ENCODE data around the gene PTN.

The PTN gene, protein sequence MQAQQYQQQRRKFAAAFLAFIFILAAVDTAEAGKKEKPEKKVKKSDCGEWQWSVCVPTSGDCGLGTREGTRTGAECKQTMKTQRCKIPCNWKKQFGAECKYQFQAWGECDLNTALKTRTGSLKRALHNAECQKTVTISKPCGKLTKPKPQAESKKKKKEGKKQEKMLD

DNA sequence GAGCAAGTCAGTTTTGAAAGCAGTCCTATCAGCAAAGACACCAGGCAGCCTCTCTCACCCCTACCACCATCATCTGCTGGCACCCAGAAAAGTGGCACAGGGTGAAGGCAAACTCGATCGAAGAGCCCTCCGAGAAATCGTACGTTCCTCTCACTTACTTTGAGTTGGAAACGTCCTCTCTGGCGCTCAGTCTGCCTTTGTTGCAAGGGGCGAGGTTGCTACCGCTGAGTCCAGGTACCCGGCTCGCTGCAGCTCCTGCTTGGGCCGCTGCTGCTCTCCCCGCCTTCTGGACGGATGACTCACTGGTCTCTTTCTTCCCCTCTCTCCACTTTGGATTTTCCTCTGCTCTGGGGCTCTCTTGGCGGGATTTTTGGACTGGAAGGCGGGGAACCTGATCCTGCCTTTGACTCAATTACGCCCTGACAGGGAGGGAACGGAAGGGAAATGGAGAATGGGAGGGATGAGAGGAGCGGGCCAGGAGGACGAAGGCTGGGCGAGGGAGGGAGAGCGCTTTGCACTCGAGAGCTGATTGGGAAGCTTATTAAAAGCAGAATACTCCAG, at the start of gene PTN:
PTN (minus strand) TSS at position 453 of the 561 bp plus-strand sequence. CDS start 88,760 bp downstream, outside the sequence.
- DNase-seq (ENCODE audit: low read depth in 2 of 2), result no peak

DNA sequence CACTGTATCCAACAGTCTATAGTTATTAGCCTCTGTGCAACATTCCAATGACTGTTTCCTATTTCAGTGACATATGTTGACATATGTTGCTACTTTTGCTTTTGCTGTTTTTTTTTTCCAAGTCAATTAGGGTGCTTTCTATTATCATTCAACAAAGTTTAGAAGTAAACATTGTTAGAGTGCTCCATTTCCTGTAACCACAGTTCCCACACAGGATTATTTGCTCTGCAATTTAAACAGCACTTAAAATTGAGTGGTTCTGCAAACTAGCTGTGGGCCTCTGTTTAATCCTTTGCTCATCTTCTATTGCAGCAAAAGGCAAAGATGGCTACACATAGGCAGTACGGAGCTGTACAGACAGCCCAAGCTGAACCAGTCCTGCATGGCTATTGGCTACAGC, 46.5 kb upstream of the PTN start:
- DNase-seq (ENCODE audit: low read depth in 2 of 2), result no peak

DNA sequence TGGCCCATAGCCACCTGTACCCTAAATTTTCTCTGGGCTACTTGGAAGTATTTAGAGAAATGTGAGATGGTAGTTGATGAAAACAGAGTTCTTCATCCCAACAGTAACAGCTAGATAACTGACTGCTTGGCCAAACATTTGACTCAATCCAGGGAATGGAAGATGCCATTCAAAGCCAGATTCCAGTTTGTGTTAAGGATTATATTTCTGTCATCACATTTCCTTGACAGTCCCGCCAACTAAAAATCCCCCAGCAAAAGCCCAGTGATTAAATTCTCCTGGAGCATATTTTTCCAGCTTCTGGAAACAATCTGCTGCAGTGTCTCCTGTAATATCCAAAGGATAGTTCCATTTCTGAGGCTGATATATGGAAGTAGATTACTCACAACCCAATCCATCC, 45.4 kb upstream of the PTN start:
- no peak for DNase-seq (ENCODE audit: low read depth in 2 of 2)

DNA sequence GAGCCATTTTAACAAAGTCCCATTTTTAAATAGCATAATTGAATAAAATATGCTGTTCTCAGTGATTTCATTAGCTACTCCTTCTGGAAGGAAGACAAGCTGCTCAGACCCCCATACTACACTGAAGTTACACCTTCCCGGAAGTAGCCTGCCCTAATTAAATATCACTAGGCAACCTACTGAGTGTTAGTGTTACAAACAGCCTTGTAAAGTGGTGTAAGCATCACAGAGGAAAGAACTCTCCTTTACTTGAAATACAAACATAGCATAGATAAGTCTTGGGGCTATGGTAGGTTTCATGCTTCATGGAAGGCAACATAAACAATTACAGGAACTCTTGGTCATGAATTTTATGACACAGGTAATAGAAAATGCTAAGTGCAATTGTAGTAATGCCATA, 43.4 kb upstream of the PTN start:
- no peak for DNase-seq (ENCODE audit: low read depth in 2 of 2)

DNA sequence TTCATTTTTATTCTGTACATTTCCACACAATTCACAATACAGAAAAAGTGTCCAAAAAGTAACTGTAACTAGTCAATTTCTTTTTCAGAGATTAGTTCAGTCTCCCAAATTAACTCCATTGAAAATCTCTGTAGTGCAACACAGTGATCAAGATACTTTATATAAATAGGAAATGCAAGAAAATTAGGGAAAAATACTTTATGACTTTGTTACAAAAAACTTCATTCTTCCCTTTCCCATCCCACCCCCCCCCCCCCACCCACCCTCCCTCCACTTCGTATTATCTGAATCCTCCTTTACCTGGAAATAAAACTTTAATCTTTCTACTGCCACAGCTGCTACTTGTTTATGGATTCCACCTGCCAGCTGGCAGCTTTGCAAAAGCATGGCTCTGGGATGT, 37.5 kb upstream of the PTN start:
- DNase-seq (ENCODE audit: low read depth in 2 of 2), result no peak

DNA sequence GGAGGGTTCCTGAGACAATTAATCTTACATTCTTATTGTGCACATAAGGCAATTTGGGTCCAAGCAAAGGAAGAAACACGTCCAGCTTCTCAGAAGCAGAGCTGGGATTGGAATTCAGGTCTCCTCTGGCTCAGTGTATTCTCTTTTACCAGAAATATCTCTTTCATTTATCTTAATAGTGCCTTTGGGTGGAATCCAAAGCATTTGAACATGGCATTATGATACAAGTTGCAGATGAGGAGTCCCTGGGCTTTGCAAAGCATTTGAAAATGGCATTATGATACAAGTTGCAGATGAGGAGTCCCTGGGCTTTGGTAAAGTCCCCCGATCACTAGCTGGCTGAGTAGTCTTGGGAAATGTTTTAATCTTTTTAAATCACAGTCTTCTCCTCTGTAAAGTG, 30.0 kb upstream of the PTN start:
- no peak for DNase-seq (ENCODE audit: low read depth in 2 of 2)

DNA sequence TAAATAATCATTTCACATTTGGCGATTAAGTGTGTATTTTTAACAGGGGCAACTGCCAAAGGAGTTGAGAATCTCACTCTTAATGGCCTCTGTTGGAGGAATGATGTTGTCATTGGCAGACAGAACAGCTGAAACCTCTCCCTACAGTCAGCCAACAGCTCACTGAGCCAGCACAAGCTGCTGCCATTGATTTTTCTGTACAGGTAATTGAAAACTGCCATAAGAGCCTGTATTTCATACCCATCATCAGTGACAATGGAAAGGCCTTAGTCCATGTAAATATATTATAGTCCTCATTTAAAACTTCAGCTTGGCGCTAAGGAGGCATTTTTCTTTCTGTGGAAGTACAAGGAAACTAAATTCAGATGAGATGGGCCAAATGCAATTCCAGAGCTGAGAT, 28.1 kb upstream of the PTN start:
- no peak for DNase-seq (ENCODE audit: low read depth in 2 of 2)

DNA sequence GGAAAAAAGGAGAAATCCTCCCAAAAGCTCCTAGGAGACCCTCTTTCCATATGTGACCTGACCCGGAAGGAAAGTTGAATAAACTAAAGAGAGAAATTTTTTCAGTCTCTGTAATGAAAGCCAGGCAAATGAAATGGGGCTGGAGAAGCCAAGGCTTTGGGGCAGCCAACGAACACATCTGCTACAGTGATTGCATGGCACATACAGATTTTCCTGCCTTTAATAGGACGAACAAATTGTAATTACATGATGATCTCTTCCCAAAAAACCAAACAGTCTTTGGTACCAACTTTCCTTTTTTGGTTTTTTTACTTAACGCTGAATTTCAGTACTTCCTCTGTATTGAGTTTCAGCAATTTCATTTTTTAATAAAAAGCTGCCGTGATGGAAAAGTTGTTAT, 23.5 kb upstream of the PTN start:
- no peak for DNase-seq (ENCODE audit: low read depth in 2 of 2)

DNA sequence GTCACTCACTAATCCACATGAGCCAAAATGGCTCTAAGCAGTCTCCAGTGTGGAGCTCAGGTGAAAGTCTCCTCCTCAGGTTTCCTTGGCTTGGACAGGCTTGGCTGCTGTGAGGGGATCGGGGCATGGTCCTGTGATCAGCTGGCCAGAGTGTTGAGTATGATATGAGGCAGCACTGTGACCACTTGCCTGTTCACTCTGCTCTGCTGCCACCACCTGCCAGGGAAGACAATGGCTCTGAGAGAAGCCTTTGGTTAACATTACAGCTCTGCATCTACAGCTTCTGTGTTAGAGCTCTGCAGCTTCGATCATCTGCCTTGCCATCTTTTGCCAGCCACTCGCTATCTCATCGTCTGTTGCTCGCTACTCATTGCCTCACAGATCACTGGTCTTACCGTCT, 20.1 kb upstream of the PTN start:
- DNase-seq (ENCODE audit: low read depth in 2 of 2), result no peak

DNA sequence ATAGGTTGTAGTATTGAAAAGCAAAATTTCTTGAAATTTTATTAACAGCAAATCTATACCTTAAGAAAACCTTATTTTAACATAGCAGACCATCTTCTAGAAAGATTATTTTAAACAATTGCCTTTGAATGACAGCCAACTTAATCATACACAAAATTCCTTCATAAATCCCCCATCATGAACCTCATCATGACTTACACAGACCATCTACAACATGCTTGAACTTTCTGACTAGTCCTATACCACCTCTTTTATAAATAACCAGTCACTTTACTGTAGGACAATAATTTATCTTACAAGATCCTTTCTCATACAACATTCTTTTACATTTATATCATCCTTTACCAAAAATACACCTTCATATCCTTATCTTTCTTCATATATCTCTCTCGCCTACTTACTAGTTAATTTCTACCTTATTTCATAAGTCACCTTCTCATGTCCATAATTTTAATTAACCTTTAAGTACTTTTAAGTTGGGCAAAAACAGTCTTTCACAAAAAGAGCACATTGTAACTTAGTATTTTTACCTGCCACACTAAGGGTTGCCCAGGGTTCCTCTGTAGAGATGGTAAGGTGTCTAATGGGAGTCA, 16.6 kb upstream of the PTN start:
- no peak for DNase-seq (ENCODE audit: low read depth in 2 of 2)

DNA sequence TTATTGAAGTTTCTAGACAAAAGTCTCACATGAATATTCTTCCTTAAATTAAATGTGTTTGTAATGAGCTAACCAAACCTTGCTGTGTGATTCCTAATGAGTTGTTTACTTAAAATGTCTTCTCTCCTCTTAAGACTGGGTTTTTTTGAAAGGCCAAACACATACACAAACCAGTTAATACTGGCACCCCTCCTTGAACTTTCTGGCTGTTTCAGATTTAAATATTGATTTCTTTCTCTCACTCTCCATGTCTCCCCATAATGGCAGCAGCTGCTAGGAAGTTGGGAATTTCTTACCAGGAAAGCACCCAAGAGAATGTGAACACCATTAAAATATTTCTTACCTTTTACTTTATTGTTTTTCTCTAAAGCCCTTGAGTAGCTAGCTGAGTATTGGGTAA, 11.4 kb upstream of the PTN start:
- DNase-seq (ENCODE audit: low read depth in 2 of 2), result no peak

DNA sequence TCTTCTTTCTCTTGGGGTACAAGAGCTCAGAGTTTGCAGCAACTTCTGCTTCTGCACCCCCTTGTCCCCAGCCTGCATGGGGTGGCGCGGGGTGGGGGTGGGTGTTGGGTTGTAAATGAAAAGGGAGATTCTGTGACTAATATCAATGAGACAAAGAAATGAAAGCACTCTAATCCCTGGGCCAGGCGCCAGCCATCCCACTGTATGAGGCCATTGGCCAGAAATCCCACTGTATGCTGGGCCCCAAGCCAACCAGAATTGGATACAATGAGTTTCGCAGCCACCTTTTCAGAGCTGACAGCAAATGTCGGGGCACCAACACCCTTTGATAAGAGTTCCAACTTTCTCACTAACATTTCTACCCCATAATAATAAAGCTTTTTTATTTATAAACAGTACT, 10.9 kb upstream of the PTN start:
- no peak for DNase-seq (ENCODE audit: low read depth in 2 of 2)

DNA sequence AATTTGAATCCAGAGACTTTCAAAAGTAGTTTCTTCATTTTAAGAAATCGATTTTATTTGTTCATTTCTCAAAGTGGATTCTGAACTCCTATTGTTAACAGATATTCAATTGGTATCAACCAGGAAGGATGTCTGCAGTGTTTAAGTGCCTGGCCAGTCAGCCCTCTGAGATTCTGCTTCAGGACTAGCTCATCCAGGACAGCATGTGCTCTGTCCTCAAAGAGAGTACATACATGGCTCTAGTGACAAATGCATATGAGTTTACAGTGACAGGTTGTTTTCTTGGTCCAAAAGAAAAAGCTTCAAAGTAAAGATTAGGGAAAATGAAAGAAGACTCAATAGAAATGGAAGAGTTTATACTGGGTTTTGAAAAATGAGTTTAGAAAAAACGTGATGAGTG, 8.4 kb upstream of the PTN start:
- DNase-seq (ENCODE audit: low read depth in 2 of 2), result no peak

DNA sequence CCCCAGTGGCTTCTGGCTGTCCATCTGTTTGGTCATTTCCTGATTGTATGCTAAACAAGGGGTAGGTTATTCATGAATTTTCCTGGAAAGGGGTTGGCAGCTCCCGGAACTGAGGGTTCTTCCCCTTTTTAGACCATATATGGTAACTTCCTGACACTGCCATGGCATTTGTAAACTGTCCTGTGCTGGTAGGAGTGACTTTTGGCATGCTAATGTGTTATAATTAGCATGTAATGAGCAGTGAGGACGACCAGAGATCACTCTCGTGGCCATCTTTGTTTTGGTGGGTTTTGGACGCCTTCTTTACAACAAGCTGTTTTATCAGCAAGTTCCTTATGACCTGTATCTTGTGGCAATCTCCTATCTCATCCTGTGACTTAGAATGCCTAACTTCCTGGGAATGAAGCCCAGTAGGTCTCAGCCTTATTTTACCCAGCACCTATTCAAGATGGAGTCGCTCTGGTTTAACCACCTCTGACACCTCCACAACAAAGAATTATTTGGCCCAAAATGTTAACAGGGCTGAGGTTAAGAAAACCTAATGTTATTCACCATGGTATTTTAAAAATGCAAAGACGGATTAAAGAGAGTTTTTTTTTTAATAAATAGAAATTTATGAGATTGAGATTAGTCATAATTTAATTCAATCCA, 2.4 kb upstream of the PTN start:
- DNase-seq (ENCODE audit: low read depth in 2 of 2), result no peak

DNA sequence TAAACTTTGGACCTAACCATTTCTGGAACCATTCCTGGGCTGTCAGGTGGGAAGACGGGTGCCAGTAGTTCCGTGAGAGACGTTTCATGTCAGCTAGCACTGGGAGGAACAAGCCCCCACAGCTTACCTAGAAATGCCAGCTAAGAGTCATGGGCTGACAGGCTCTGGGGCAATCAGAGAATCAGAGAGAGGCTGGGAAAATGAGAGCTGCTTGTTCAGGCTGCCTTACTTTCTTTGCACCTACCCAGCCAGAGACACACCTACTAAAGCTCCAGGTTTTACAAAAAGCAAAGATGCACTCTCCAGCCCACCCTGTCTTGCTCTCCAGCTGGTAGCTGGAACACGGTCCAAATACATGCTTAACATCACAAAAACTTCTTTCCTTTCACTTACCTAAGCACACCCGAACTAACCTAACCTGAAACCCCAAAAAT, 688 bp downstream of the PTN start:
- DNase-seq (ENCODE audit: low read depth in 2 of 2), result no peak

DNA sequence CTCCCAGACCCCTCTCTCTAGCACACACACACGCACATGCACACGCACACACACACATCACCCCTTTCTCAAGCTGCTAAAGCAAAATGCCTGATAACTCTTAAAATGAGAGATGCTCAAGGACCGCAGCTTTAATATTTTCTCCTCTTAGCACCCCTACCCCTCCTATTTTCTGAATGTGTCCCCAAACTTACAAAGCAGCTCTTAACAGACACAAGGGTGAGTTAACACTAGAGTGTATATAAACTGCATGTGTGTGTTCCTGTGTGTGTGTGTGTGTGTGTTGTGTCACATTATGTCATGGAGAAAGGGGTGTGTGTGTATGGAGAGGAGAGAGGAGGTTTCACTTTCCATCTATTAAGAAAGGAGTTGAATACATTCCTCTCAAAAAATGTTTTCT, 1.3 kb downstream of the PTN start:
- DNase-seq (ENCODE audit: low read depth in 2 of 2), result no peak

DNA sequence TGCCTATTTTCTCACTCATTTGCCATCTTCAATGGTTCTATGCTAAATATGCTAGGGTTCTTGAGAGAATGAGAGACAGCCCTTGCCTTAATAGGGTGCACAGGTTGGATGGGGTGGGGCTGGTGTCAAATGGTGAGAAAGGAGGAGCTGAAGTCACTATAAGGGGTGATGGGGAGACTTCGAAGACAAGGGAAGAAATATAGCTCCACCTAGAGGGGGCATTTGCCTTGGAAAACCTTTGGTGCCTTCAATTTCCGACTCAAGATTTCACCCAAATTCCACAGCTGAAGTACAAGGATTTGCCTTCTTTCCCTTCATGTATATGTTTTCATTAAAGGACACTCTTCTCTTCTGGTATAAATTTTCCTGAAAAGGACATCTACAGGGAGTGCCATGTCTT, 5.6 kb downstream of the PTN start:
- DNase-seq (ENCODE audit: low read depth in 2 of 2), result no peak

DNA sequence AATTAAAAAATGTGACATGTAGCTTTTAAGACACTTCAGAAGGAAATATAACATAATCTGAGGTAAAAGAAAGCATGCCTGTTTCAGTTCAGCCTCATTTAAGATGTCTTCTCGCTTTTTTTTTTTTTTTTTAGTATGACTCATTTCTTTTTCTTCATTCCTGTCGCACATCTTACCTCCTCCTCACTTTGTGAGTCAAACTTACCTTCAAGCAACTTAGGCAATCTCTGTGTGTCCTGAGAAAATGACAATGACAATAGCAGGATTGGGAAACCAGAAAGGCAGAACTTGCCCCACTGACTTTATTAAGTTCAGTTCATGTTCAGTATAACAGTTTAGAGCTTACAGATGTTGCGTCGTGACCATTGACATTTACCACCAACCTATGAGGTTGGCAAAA, 7.7 kb downstream of the PTN start:
- DNase-seq (ENCODE audit: low read depth in 2 of 2), result no peak

DNA sequence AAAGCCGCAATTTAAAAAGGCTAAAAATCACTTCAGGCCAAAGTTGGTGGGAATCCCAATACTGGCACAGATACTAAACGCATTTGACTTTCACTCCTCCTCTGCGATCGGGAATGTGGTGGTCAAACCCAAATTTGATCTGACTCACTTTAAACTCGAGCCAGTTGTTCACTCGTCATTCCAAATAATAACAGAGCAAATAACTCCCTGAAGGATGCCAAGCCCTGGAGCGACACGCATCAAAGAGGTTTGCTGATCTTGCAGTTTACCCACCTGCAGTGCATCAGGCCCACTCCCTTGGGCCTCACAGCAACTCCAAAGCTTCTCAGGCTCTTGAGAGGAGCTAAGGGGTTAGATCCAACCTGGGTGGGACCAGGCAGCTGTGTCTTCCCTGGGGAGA, 12.2 kb downstream of the PTN start:
- no peak for DNase-seq (ENCODE audit: low read depth in 2 of 2)

DNA sequence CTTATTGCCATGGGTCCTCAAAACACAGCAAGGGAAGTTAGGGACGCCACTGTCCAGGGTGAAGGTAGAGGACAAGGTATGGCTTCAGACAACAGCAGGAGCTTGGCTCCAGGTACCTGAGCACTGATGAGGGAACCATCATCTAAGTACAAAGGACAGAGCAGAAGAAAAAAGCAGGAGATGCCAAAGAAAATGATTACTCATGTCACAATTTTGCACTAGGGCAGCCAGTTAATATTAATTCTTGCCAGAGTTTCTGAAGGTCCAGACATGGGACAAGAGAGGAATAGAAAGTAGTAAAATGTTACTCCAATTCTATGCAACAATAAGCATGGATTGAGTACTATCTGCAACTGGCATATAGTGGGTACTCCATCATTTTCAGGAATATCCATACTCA, 14.1 kb downstream of the PTN start:
- DNase-seq (ENCODE audit: low read depth in 2 of 2), result no peak

DNA sequence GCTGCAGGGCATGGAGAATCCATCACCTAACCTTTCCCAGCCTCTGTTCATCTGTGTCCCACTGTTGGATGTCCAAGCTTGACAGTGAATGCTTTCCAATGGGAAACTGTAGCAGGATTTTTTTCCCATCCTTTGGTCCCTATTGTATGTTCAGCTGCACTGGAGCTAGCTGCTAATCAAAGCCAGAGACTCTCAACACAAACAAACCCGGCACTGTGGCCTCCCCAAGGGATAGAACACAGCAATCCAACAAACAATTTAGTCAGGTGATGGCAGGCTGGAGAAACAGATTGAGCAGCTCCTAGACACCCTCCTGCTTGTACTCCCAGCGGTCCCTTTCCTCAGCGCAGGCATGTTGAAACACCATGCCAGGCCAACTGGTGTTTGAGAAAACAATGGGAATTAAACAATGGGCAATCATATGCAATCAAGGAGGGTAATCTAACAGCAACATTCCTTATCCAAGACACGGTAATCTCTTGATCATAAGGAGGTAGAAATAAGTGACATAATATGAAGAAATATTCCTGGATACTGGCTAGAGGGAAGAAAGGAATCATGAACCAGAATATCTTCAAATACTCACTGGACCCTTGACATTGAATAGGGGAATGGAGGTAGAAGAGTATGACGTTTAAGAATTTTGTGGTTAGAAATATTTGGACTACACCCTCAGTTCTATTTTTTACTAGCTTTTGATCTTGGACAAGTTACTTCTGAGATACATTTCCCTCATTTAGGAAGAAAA, 15.0 kb downstream of the PTN start:
- no peak for DNase-seq (ENCODE audit: low read depth in 2 of 2)

DNA sequence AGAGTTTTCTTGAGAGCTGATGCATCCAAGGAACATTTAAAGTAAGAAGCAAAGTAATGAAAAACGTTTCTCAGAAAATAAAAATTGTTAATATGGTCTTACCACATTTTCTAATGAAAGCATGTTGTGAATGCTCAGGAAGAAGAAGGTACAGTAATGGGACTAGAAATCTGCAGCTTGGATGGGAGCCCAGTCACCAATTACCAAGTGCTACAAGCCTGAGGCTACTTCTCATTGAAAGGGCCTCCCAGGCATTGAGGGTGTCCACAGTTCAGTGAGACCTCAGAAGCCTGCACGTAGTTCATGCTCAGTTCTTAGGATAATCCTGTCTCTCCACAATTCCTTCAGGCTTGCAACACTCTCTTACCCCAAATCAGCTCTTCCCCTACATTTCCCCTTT, 17.6 kb downstream of the PTN start:
- no peak for DNase-seq (ENCODE audit: low read depth in 2 of 2)
